IMR-90 (cell line): ENCODE measurements around the gene DACT2. TPM values are rescaled to one million over a fixed set of nuclear protein-coding genes. Genes with fewer than 3 reads are reported as not detected.

Experiments used
- ATAC-seq: fragments of 200-7000 bp; cut with Tn5 transposase; 2 replicates; pipeline ENCODE4 v1.9.1; 2020; ENCODE audit warnings: low read depth, mild to moderate bottlenecking, moderate library complexity
- BruUV-seq: library from RNA; stranded (reverse); fragments of 400-500 nt; replicated peaks from 2 replicates; lab custom pipeline; 2021; lab: Mats Ljungman, UMichigan
- CTCF ChIA-PET: fragments of 300-600 bp; formaldehyde crosslinking; extraction: SDS; loops from one replicate; lab custom pipeline; 2021; ENCODE audit warnings: antibody characterized with exemption; lab: Yijun Ruan, JAX
- POLR2A ChIA-PET: fragments of 300-600 bp; sonication (Branson Sonifier 250); formaldehyde crosslinking; loops from one replicate; lab custom pipeline; 2022; ENCODE audit warnings: antibody characterized with exemption; ENCODE audit not compliant: unreplicated experiment; lab: Charles Lee
- DNase-seq: peaks from one replicate; pipeline ENCODE4 v3.0.0; 2013
- H2AFZ ChIP-seq: replicated peaks from 2 replicates; pipeline ENCODE3; 2013; ENCODE audit warnings: low read length, mild to moderate bottlenecking; ENCODE audit not compliant: poor library complexity
- H2AK5ac ChIP-seq: 2 replicates; pipeline ENCODE4 v1.6.1; 2013; ENCODE audit warnings: low read depth, low read length, inconsistent platforms
- H2AK9ac ChIP-seq: replicated peaks from 2 replicates; pipeline ENCODE3; 2013; ENCODE audit warnings: mild to moderate bottlenecking, low read depth, low read length, moderate library complexity; ENCODE audit not compliant: poor library complexity
- H2BK120ac ChIP-seq: 2 replicates; pipeline ENCODE4 v1.6.1; 2013; ENCODE audit warnings: low read depth, low read length, inconsistent platforms
- H2BK15ac ChIP-seq: 3 replicates; pipeline ENCODE4 v1.6.1; 2013; ENCODE audit warnings: low read depth, low read length, inconsistent platforms
- H2BK20ac ChIP-seq: 2 replicates; pipeline ENCODE4 v1.6.1; 2013; ENCODE audit warnings: low read depth, mild to moderate bottlenecking, inconsistent platforms, low read length, moderate library complexity
- H2BK5ac ChIP-seq: 2 replicates; pipeline ENCODE4 v1.6.1; 2013; ENCODE audit warnings: mild to moderate bottlenecking, low read depth, low read length, inconsistent platforms; ENCODE audit not compliant: poor library complexity, severe bottlenecking
- H3K14ac ChIP-seq: replicated peaks from 2 replicates; pipeline ENCODE4 v1.6.1; 2013; ENCODE audit warnings: low read depth, low read length, inconsistent platforms
- H3K18ac ChIP-seq: 2 replicates; pipeline ENCODE4 v1.6.1; 2013; ENCODE audit warnings: low read depth, low read length, control low read depth
- H3K23ac ChIP-seq: 2 replicates; pipeline ENCODE4 v1.6.1; 2013; ENCODE audit warnings: low read depth, low read length, inconsistent platforms
- H3K27ac ChIP-seq: 2 replicates; pipeline ENCODE4 v1.5.1; 2013; ENCODE audit warnings: mild to moderate bottlenecking, control low read depth, low read length; ENCODE audit not compliant: insufficient read depth
- H3K27me3 ChIP-seq: 2 replicates; pipeline ENCODE4 v1.6.1; 2013; ENCODE audit warnings: low read length; ENCODE audit not compliant: control insufficient read depth, insufficient read depth
- H3K36me3 ChIP-seq: 2 replicates; pipeline ENCODE4 v1.6.1; 2013; ENCODE audit warnings: low read length, mixed read lengths; ENCODE audit not compliant: control insufficient read depth, insufficient read depth
- H3K4ac ChIP-seq: 2 replicates; pipeline ENCODE4 v1.6.1; 2013; ENCODE audit warnings: low read depth, low read length, inconsistent platforms
- H3K4me1 ChIP-seq: 2 replicates; pipeline ENCODE4 v1.6.1; 2013; ENCODE audit warnings: low read length, mixed read lengths; ENCODE audit not compliant: control insufficient read depth, insufficient read depth
- H3K4me2 ChIP-seq: 2 replicates; pipeline ENCODE4 v1.6.1; 2013; ENCODE audit warnings: low read depth, mild to moderate bottlenecking, control low read depth, low read length, moderate library complexity
- H3K4me3 ChIP-seq: 2 replicates; pipeline ENCODE4 v1.5.1; 2013; ENCODE audit warnings: low read depth, mild to moderate bottlenecking, control low read depth, low read length, moderate library complexity; ENCODE audit not compliant: insufficient read depth
- H3K56ac ChIP-seq: 2 replicates; pipeline ENCODE4 v1.6.1; 2013; ENCODE audit warnings: low read length, inconsistent platforms; ENCODE audit not compliant: insufficient read depth; ENCODE audit errors: extremely low read depth
- H3K79me1 ChIP-seq, 2 experiments: 2 replicates each; pipeline ENCODE4 v1.6.1; 2013; ENCODE audit warnings: low read length in 2 of 2, inconsistent platforms in 1 of 2, low read depth in 1 of 2
- H3K9ac ChIP-seq: 2 replicates; pipeline ENCODE4 v1.6.1; 2013; ENCODE audit warnings: low read depth, low read length, control low read depth
- H3K9me1 ChIP-seq: 2 replicates; pipeline ENCODE4 v1.6.1; 2013; ENCODE audit warnings: low read length, inconsistent platforms; ENCODE audit not compliant: insufficient read depth
- H3K9me3 ChIP-seq: 2 replicates; pipeline ENCODE4 v1.6.1; 2013; ENCODE audit warnings: low read length; ENCODE audit not compliant: control insufficient read depth, insufficient read depth
- H4K20me1 ChIP-seq: 2 replicates; pipeline ENCODE4 v1.6.1; 2013; ENCODE audit warnings: low read length, inconsistent platforms; ENCODE audit not compliant: insufficient read depth
- H4K5ac ChIP-seq: 2 replicates; pipeline ENCODE4 v1.6.1; 2013; ENCODE audit warnings: mild to moderate bottlenecking, low read depth, low read length, control low read depth
- H4K8ac ChIP-seq, 2 experiments: 2 replicates each; pipeline ENCODE4 v1.6.1; 2013; ENCODE audit warnings: low read depth in 2 of 2, low read length in 2 of 2, control low read depth in 1 of 2, inconsistent platforms in 1 of 2
- H4K91ac ChIP-seq: 2 replicates; pipeline ENCODE4 v1.6.1; 2013; ENCODE audit warnings: low read depth, low read length, inconsistent platforms; ENCODE audit not compliant: insufficient read depth
- BHLHE40 ChIP-seq: fragments of 150-350 bp; IDR thresholded peaks from 2 replicates; pipeline ENCODE4 v1.6.1; 2016; ENCODE audit warnings: mild to moderate bottlenecking, low read depth, low read length
- MAZ ChIP-seq: IDR thresholded peaks from 2 replicates; pipeline ENCODE4 v1.6.1; 2012; ENCODE audit warnings: low read depth, mild to moderate bottlenecking, low read length, improper control_type of control experiment, moderate library complexity, borderline replicate concordance
- WGBS, 2 experiments: methylation state at CpG; one replicate each; pipeline versions ENCODE4 v1.1.5 to v1.1.7; 2013; ENCODE audit warnings: missing lambda C conversion rate in 2 of 2; ENCODE audit not compliant: insufficient read length in 1 of 2; ENCODE audit errors: extremely low coverage in 2 of 2; 5-methylcytosine and 5-hydroxymethylcytosine counted together
- dilution Hi-C: fragments of 300-500 bp; cut with HindIII; formaldehyde crosslinking; loops from one replicate; pipeline ENCODE4 v1.14.3; 2018; ENCODE audit warnings: low sequenced_read_pairs; ENCODE audit not compliant: unreplicated experiment
- in situ Hi-C: fragments of 300-500 bp; cut with MboI; formaldehyde crosslinking; loops from 3 replicates; pipeline ENCODE4 v1.14.3; 2019; ENCODE audit warnings: low sequenced_read_pairs, inconsistent platforms, mixed read lengths
- intact Hi-C: fragments of 100-400 bp; cut with micrococcal nuclease; formaldehyde crosslinking; loops from 2 replicates; pipeline ENCODE4 v1.10.0; 2022
- polyA plus RNA-seq, 3 experiments: library from polyadenylated mRNA; depleted of rRNA; stranded (reverse); fragments of >200 nt; gene quantifications; 2 replicates each; pipeline ENCODE4 v1.2.3, GENCODE V29; 2012; ENCODE audit warnings: low replicate concordance in 1 of 3
- total RNA-seq: library from RNA; depleted of rRNA; stranded (reverse); fragments of >200 nt; gene quantifications from 2 replicates; pipeline ENCODE4 v1.2.3, GENCODE V29; 2012

The DACT2 gene
- total and polyA plus RNA-seq, 2 of the 4 experiments (the other 2 are of a cell fraction), result not detected

DNA sequence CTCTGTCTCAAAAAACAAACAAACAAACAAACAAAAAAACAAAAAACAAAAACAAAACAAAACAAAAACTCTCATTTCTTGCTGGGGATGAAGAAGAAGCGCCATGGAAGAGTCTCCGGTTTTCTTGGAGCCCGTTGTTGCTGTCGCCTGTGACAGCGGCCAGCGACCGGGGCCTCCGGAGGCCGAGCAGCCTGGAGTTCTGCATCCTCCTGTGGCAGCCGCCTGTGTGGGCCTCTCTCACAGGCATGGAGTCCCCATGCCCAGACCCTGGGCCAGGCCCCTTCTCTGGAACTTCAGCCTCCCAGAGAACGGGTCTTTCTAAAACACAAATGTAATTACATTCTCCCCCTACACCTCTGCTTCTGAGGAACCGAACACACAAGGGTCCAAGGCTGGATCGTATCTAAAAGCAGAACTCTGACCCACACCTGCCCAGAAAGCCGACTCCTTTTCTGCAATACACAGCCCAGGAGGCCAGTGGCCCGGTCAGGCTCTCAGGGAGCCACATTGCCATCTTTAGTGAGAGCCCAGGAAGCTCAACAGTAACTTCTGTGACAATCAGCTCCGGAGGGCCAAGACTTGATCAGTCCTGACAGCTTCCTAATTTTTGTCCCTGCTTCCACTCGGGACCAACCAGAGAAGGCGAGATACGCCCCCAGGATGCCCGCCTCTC lies 18.5 kb downstream of the DACT2 start:
- H2BK15ac ChIP-seq, result no peak overlapping the region
- BruUV-seq, result no TSS peak
- H3K9me1 ChIP-seq, result no peaks in the 10 kb centered on the region
- DNase-seq (no peak), ATAC-seq (no peak)
- dilution Hi-C loops (no loop called here), intact Hi-C loops (no loop called here), in situ Hi-C loops (no loop called here)
- no peaks in the 10 kb centered on the region for H3K36me3 ChIP-seq
- H2AK9ac ChIP-seq, result no peak overlapping the region
- peaks cover 37% of the 10 kb centered on the region for H3K9me3 ChIP-seq
- H3K23ac ChIP-seq, result no peak overlapping the region
- no peak overlapping the region for H3K9ac ChIP-seq
- no peak overlapping the region for H3K27ac ChIP-seq
- no peak overlapping the region for H4K8ac ChIP-seq
- no peak overlapping the region for H4K5ac ChIP-seq
- no peak overlapping the region for H3K18ac ChIP-seq
- CTCF ChIA-PET, result no interaction called here
- WGBS, 2 experiments, result 50% methylated on average over 6 of the region's 20 CpGs; no CpG with 5 or more reads in 1 of the 2 experiments
- no peak overlapping the region for H3K4me2 ChIP-seq
- no peaks in the 10 kb centered on the region for H3K27me3 ChIP-seq
- no peak overlapping the region for H2AK5ac ChIP-seq
- H3K4ac ChIP-seq, result no peak overlapping the region
- no peak overlapping the region for H2BK5ac ChIP-seq
- H2BK20ac ChIP-seq, result no peak overlapping the region
- H3K14ac ChIP-seq, result no peak overlapping the region
- no peak overlapping the region for H4K91ac ChIP-seq
- H2AFZ ChIP-seq, result no peak overlapping the region
- POLR2A ChIA-PET, result no interaction called here
- no peak overlapping the region for H3K56ac ChIP-seq
- H3K4me1 ChIP-seq, result no peaks in the 10 kb centered on the region
- TF ChIP-seq BHLHE40 (no peak), MAZ (no peak)
- no peaks in the 10 kb centered on the region for H4K20me1 ChIP-seq
- H3K79me1 ChIP-seq, result no peaks in the 10 kb centered on the region
- no peak overlapping the region for H2BK120ac ChIP-seq
- no peak overlapping the region for H3K4me3 ChIP-seq
